ENCODE measurements around the gene ADIPOR1.
"Not testable (repeated sequence)": the region's sequence is repeated elsewhere in the genome, so short reads cannot be mapped to it uniquely, and the experiment has no call there.

ADIPOR1 gene

GRCh38 chr1:202957733-202958543 lies at the start of gene ADIPOR1:
Gene ADIPOR1, minus strand, starts transcription at chr1:202958312. Its CDS starts 7,242 bp downstream, at chr1:202951070.
- peak within 1 kb of the TSS; percentile 93 for H3K4me3 ChIP-seq (ENCODE audit: low read length)
- no peak for TF ChIP-seq CTCF (IDR thresholded peaks at IDR 0.05; ENCODE audit: insufficient read depth, low read depth, low read length, missing control alignments)
- DNase-seq (ENCODE audit: low read depth) = peak; percentile 95

GRCh38 chr1:203006948-203007871 lies 49.1 kb upstream of the ADIPOR1 start, which contains the start of gene TMEM183A:
Gene TMEM183A, plus strand, starts transcription at chr1:203007374. Its CDS starts 92 bp downstream, at chr1:203007466.
- peak within 1 kb of the TSS; percentile 66 for H3K4me3 ChIP-seq (ENCODE audit: low read length)
- DNase-seq (ENCODE audit: low read depth) = peak; percentile 98
- no peak for TF ChIP-seq CTCF (IDR thresholded peaks at IDR 0.05; ENCODE audit: insufficient read depth, low read depth, low read length, missing control alignments)

- H3K4me3 ChIP-seq (ENCODE audit: low read length); DNase-seq (ENCODE audit: low read depth): not testable (repeated sequence)
These were observed 47.5 kb upstream of the ADIPOR1 start for GRCh38 chr1:203005395-203006142.

- TF ChIP-seq CTCF (IDR thresholded peaks at IDR 0.05; ENCODE audit: insufficient read depth, low read depth, low read length, missing control alignments) = no peak
- DNase-seq (ENCODE audit: low read depth) = no peak
- no peak overlapping the region for H3K4me3 ChIP-seq (ENCODE audit: low read length)
These were observed 44.8 kb upstream of the ADIPOR1 start for GRCh38 chr1:203002951-203003350.

- DNase-seq (ENCODE audit: low read depth) = no peak
- TF ChIP-seq CTCF (IDR thresholded peaks at IDR 0.05; ENCODE audit: insufficient read depth, low read depth, low read length, missing control alignments) = no peak
- H3K4me3 ChIP-seq (ENCODE audit: low read length) = no peak overlapping the region
These were observed 43.9 kb upstream of the ADIPOR1 start for GRCh38 chr1:203001986-203002385.

GRCh38 chr1:203000217-203000944 lies 42.3 kb upstream of the ADIPOR1 start:
- no peak for DNase-seq (ENCODE audit: low read depth)
- TF ChIP-seq CTCF (IDR thresholded peaks at IDR 0.05; ENCODE audit: insufficient read depth, low read depth, low read length, missing control alignments) = no peak
- no peak overlapping the region for H3K4me3 ChIP-seq (ENCODE audit: low read length)

Data from epithelial cell of esophagus (primary cell).